HG03457 (cell line): ENCODE measurements around the gene PTPRQ.
A peak's percentile ranks its signal among the peaks of the same experiment; 100 is the strongest.

Experiments
- ATAC-seq: cut with Tn5 transposase; IDR thresholded peaks from one replicate; pipeline ENCODE4 v1.9.1; 2021; ENCODE audit warnings: moderate number of reproducible peaks; ENCODE audit not compliant: unreplicated experiment

PTPRQ gene

GRCh38 chr12:80698256-80698655 lies 254.2 kb downstream of the PTPRQ start:
- ATAC-seq, result no peak

- ATAC-seq, result no peak
Observed at GRCh38 chr12:80698847-80699542, 255.0 kb downstream of the PTPRQ start.

DNA sequence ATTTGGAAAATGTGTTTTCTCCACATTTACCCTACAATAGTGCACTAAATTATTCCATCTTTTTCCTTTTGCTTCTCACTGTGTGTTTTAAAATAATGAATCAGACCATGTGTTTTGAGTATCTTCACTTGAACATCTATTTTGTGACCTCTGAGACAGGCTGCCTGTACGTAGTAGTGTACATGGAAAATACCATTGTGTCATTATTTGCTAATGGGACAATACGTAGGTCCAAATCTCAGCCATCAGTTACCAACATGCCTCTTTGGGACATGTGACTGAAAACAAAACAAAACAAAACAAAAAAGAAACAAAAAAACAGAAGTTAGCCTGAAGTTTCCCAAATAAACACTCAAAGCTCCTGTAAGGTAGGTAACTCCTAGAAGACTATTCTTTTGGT lies 256.3 kb downstream of the PTPRQ start:
- no peak for ATAC-seq

DNA sequence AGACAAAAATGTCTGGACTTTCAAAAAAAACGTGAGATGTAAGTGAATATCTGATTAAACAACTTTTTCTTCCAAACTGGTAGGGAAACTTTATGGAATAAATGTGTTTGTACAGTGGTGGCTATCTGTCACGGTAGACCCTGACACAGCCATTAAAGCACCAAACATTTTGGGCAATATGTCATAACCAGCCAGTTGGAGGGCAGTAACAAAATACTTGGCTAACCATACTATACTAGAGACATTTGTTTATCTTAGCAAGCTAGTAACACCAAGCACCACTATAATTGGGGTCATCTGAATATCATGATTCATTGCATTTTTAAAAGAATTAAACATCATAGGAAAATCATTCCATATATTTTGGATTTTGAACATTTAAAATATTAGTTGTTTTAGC lies 257.4 kb downstream of the PTPRQ start:
- ATAC-seq, result no peak

- ATAC-seq, result peak; percentile 83
Observed at GRCh38 chr12:80702889-80703805, 259.1 kb downstream of the PTPRQ start.

DNA sequence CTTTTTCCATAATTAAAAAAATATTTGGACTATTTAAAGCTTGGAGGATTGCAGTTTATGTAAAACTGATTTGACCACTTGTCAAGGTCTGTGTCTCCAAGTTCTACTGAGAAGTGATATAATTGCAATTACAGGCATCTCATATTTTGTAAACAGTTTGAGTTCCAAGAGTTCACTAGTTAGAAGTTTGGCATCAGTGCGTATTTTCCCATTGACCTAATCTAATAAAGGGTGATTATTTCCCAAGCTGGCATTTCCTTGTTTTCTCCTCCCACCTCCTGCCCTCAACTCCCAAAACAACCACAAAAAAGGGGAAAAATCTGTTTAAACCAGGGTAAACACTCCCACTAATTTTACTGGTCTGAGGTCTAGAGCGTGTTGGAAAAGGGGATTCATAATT lies 260.4 kb downstream of the PTPRQ start:
- no peak for ATAC-seq

DNA sequence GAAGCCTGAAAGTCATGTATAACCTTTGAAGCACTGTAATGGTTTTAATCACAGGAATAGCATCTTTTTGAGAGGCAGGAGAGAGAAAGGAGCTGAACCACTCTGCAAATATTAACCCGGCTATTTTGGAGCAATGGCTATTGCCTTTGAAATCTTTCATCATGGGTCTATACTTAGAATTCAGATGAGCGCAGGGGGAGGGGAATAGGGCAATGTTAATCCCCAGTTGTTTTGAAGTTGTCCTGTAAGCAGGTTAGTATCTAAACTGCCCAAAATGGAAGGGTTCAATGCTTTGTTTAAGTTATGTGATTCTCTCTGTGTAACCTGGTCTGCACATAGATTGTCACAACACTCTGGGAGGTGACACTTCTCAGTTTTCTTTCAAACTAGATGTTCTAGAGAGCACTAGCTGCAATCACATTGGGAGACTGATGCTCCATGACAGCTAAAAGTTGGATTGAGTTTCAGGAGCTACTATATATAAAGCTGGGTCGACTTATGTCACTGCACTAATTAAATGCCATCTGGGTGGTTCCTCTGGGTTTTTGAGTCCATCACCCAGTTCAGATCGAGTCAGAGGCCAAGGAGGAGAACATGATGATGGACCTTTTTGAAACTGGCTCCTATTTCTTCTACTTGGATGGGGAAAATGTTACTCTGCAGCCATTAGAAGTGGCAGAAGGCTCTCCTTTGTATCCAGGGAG lies 263.2 kb downstream of the PTPRQ start, which contains the start of gene MYF6:
MYF6 (plus strand) TSS at position 509 of the 704 bp plus-strand sequence; CDS start at position 595, 86 bp downstream.
- no peak for ATAC-seq

DNA sequence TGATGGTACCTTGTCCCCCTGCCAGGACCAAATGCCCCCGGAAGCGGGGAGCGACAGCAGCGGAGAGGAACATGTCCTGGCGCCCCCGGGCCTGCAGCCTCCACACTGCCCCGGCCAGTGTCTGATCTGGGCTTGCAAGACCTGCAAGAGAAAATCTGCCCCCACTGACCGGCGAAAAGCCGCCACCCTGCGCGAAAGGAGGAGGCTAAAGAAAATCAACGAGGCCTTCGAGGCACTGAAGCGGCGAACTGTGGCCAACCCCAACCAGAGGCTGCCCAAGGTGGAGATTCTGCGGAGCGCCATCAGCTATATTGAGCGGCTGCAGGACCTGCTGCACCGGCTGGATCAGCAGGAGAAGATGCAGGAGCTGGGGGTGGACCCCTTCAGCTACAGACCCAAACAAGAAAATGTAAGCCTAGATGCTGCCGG lies 263.8 kb downstream of the PTPRQ start:
- ATAC-seq, result no peak

DNA sequence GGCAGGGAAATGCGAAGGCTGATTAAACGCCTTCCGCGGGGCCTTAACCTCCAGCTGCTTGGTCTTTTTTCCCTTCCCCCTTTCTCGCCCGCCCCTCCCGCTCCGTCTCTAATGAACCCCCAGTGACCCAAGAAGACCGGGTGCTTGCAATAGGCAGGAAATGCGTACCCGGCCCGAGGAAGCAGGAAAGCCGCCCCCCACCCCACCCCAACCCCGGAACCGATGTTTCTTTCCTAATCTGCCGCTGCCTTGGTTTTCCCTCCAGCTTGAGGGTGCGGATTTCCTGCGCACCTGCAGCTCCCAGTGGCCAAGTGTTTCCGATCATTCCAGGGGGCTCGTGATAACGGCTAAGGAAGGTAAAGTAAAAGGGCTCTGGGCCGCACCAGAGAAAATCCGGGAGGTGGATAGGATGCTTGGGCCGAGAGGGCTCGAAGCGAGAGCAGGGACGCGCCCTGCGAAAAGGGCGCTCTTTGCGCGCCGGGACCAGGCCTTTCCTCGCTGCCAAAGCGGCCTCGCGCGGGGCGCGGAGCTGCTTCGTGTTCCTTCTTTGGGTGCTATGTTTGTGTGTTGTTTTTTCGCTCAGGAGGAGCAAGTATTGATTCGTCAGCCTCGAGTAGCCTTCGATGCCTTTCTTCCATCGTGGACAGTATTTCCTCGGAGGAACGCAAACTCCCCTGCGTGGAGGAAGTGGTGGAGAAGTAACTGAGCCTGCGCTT lies 264.4 kb downstream of the PTPRQ start:
- no peak for ATAC-seq

DNA sequence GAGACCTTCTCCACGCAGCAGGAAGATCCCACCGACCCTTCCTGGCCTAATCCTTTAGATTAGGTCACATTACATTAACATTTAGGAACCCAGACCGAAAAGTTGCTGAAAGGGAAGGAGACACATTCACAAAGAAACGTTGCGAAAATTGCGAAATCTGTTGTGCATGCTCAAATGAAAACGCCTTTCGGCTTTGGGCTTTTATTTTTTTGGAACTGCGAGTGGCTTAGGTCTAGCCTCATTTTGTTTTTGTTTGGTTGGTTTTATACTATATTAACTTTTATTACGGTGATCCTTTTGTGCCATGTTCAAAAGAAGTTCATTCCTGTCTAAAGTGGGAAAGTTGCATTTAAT lies 264.9 kb downstream of the PTPRQ start:
- no peak for ATAC-seq

DNA sequence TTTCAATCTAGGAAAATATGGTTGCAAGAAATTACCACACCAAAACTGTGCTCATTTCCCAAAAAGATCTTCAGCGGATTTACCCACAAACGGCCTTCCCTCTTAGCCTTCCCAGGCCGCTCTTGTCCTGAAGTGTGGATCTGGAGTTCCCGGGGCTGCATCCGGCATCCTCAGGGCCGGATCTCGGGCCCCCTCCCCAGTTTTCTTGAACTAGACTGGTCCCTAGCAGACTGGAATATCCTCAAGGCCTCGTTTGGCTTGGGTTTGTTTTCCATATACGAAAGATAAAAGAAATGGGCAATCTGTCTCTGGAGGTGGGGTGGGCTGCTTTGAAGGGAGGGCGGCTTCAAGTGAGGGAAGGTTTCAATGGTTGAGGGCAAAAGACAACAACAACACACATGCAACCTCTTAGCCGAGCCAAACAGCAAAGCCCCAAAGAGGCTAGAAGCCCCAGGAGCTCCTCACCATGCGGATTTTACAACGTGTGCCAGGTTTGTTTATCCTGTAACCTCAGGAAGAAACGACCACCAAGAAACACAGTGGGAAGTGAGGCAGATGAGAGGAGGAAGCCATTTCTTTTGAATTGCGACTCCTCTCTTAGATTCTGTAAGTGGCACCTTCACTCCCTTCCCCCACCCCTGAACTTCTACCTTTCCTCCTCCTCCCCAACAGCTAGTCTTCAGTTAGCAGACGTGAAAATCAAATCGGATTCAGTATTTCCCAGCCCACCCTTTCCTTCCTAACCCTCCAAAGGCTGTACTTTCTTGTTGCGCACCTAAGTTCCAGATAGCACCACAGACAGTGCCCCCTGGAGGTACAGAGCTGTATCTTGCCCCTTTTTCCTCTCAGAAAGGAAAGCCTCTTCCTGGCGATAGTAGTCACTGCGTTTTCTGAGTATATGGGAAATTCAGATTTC lies 266.0 kb downstream of the PTPRQ start:
- ATAC-seq, result peak; percentile 59

GRCh38 chr12:80710727-80711449 lies 266.9 kb downstream of the PTPRQ start:
- ATAC-seq, result no peak

DNA sequence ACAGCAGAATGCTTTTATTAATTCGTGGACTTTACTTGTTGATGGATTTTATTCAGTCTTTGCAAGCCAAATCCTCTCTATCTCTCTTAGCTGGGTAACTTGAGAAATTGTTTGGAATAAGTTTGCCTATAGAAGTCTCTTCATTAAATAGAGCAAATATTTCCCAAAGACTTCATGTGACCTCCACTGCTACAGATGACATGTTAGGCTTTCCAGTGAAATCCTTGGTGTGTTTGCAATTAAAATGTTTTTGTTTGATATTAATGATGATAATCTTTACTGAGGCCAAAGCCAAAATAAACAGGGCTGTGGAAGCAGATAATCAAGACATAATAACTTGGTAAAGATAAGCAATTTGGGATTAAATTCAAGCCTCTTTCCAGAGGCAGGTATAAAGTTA lies 267.8 kb downstream of the PTPRQ start:
- ATAC-seq, result no peak

- no peak for ATAC-seq
Observed at GRCh38 chr12:80712866-80713265, 268.8 kb downstream of the PTPRQ start.

- ATAC-seq, result no peak
Observed at GRCh38 chr12:80713419-80713818, 269.4 kb downstream of the PTPRQ start.

- no peak for ATAC-seq
Observed at GRCh38 chr12:80714055-80714454, 270.0 kb downstream of the PTPRQ start.

DNA sequence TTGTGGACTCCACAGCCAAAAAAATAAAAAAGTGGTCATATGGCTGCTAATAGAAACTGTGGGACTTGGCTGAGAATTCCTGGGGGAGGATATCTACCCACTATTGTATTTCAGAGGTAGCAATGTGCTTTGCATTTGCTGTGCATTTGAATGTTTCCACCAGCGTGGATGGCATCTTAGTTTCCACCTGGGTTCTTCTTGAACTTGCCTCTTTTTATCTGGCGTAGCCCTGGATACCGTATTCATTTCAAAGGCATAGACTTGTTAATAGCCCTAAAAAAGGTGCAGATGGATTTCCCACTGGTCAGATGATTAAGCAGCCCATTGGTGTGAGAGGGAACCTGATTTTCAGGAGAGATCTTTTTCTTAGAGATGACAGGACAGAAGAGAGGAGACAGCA lies 270.8 kb downstream of the PTPRQ start:
- ATAC-seq, result no peak

- ATAC-seq, result no peak
Observed at GRCh38 chr12:80715713-80716249, 271.7 kb downstream of the PTPRQ start.
